H1 (cell line): ENCODE results near the gene SCARB1. TPM values are rescaled to one million over a fixed set of nuclear protein-coding genes. Genes with fewer than 3 reads are reported as not detected.

Experiments
- CTCF ChIA-PET: fragments of 300-600 bp; sonication (Branson Sonifier 250); formaldehyde crosslinking; loops from one replicate; lab custom pipeline; 2021; ENCODE audit not compliant: partially characterized antibody; lab: Charles Lee
- POLR2A ChIA-PET: fragments of 300-600 bp; sonication (Branson Sonifier 250); formaldehyde crosslinking; loops from one replicate; lab custom pipeline; 2021; ENCODE audit warnings: inconsistent platforms; ENCODE audit not compliant: partially characterized antibody; lab: Charles Lee
- DNase-seq, 2 experiments: peaks; one replicate each; pipeline versions ENCODE4 v3.0.0 to v3.0.0-alpha.2; 2010 to 2022; ENCODE audit warnings: low spot score in 2 of 2, low read depth in 1 of 2, mixed read lengths in 1 of 2
- FAIRE-seq: peaks from 2 replicates; lab custom pipeline; 2011; peaks lifted over from hg19 to GRCh38; lab: Jason Lieb, UNC
- H2AFZ ChIP-seq: 2 replicates; pipeline ENCODE4 v1.8.1; 2012; ENCODE audit warnings: low read length, inconsistent platforms
- H2AK5ac ChIP-seq: 2 replicates; pipeline ENCODE4 v1.6.1; 2013; ENCODE audit warnings: low read depth, low read length
- H2BK120ac ChIP-seq: replicated peaks from 2 replicates; pipeline ENCODE3; 2013; ENCODE audit warnings: low read depth, low read length, inconsistent platforms
- H2BK12ac ChIP-seq: 2 replicates; pipeline ENCODE4 v1.6.1; 2013; ENCODE audit warnings: low read depth, low read length
- H2BK15ac ChIP-seq: 2 replicates; pipeline ENCODE4 v1.6.1; 2013; ENCODE audit warnings: low read length
- H2BK20ac ChIP-seq: 2 replicates; pipeline ENCODE4 v1.6.1; 2013; ENCODE audit warnings: low read length
- H2BK5ac ChIP-seq: 2 replicates; pipeline ENCODE4 v1.6.1; 2013; ENCODE audit warnings: low read depth, low read length
- H3K14ac ChIP-seq: 2 replicates; pipeline ENCODE4 v1.6.1; 2013; ENCODE audit warnings: inconsistent platforms; ENCODE audit not compliant: insufficient read length
- H3K18ac ChIP-seq: 2 replicates; pipeline ENCODE4 v1.6.1; 2013; ENCODE audit warnings: low read length; ENCODE audit errors: extremely low read depth
- H3K23ac ChIP-seq: 2 replicates; pipeline ENCODE4 v1.6.1; 2013; ENCODE audit warnings: inconsistent platforms; ENCODE audit not compliant: insufficient read length
- H3K23me2 ChIP-seq: 2 replicates; pipeline ENCODE4 v1.6.1; 2013; ENCODE audit warnings: low read depth, low read length
- H3K27ac ChIP-seq: 2 replicates; pipeline ENCODE4 v1.6.1; 2011; ENCODE audit warnings: low read depth, low read length, inconsistent platforms
- H3K27me3 ChIP-seq, 4 experiments: replicated peaks in 1 of 4; 1 replicate in 1 of 4; 2 replicates in 3 of 4; pipeline versions ENCODE4 v1.6.1 to v1.8.1; 2011 to 2013; ENCODE audit warnings: low read length in 3 of 4, mild to moderate bottlenecking in 3 of 4, inconsistent platforms in 2 of 4, mixed read lengths in 2 of 4, moderate library complexity in 1 of 4; ENCODE audit not compliant: control insufficient read depth in 3 of 4, insufficient read depth in 3 of 4; ENCODE audit errors: extremely low read depth in 1 of 4
- H3K36me3 ChIP-seq, 4 experiments: 2 replicates each; pipeline versions ENCODE4 v1.6.1 to v1.8.1; 2011 to 2013; ENCODE audit warnings: mild to moderate bottlenecking in 4 of 4, low read length in 3 of 4, moderate library complexity in 2 of 4, control low read depth in 1 of 4, inconsistent platforms in 1 of 4; ENCODE audit not compliant: insufficient read depth in 4 of 4, control insufficient read depth in 2 of 4
- H3K4ac ChIP-seq: replicated peaks from 2 replicates; pipeline ENCODE3; 2013; ENCODE audit warnings: low read length, low read depth, mixed read lengths, inconsistent platforms; ENCODE audit not compliant: insufficient read length
- H3K4me1 ChIP-seq, 4 experiments: replicated peaks in 1 of 4; 1 replicate in 1 of 4; 2 replicates in 3 of 4; pipeline versions ENCODE4 v1.6.1 to v1.8.1; 2011 to 2013; ENCODE audit warnings: low read length in 3 of 4, inconsistent platforms in 2 of 4, mixed read lengths in 1 of 4; ENCODE audit not compliant: insufficient read depth in 4 of 4, control insufficient read depth in 3 of 4
- H3K4me2 ChIP-seq, 2 experiments: 2 replicates each; pipeline versions ENCODE4 v1.6.1 to v1.8.1; 2011 to 2013; ENCODE audit warnings: low read depth in 2 of 2, low read length in 2 of 2, control low read depth in 1 of 2, inconsistent platforms in 1 of 2, mild to moderate bottlenecking in 1 of 2; ENCODE audit not compliant: insufficient read depth in 1 of 2
- H3K4me3 ChIP-seq, 4 experiments: fragments of 200-600, 300-600 bp in 1 of 4; sonication (generic), shearing (Covaris generic), sonication (Bioruptor Twin) in 1 of 4; 2 replicates each; pipeline versions ENCODE4 v1.5.1 to v1.8.1; 2011 to 2016; ENCODE audit warnings: low read length in 4 of 4, low read depth in 3 of 4, control low read depth in 2 of 4, inconsistent platforms in 2 of 4, mild to moderate bottlenecking in 2 of 4, mixed read lengths in 1 of 4, moderate library complexity in 1 of 4; ENCODE audit not compliant: insufficient read depth in 2 of 4; ENCODE audit errors: extremely low read depth in 1 of 4
- H3K56ac ChIP-seq: replicated peaks from 2 replicates; pipeline ENCODE3; 2013; ENCODE audit warnings: low read depth, mild to moderate bottlenecking, mixed read lengths, low read length, inconsistent platforms; ENCODE audit not compliant: insufficient read length
- H3K79me1 ChIP-seq: 2 replicates; pipeline ENCODE4 v1.6.1; 2013; ENCODE audit warnings: low read depth, low read length, control low read depth
- H3K79me2 ChIP-seq, 2 experiments: 2 replicates each; pipeline versions ENCODE4 v1.6.1 to v1.8.1; 2012 to 2013; ENCODE audit warnings: low read length in 2 of 2, mild to moderate bottlenecking in 2 of 2, inconsistent platforms in 1 of 2; ENCODE audit not compliant: insufficient read depth in 2 of 2, control insufficient read depth in 1 of 2
- H3K9ac ChIP-seq, 4 experiments: replicated peaks in 1 of 4; 1 replicate in 1 of 4; 2 replicates in 3 of 4; pipeline versions ENCODE4 v1.6.1 to v1.8.1; 2011 to 2013; ENCODE audit warnings: low read depth in 3 of 4, low read length in 3 of 4, control low read depth in 2 of 4, mild to moderate bottlenecking in 2 of 4, moderate library complexity in 2 of 4, inconsistent platforms in 1 of 4; ENCODE audit errors: extremely low read depth in 1 of 4
- H3K9me3 ChIP-seq, 2 experiments: 2 replicates each; pipeline versions ENCODE4 v1.6.1 to v1.8.1; 2012 to 2013; ENCODE audit warnings: mild to moderate bottlenecking in 2 of 2, moderate library complexity in 2 of 2, control low read depth in 1 of 2, inconsistent platforms in 1 of 2, low read depth in 1 of 2, low read length in 1 of 2, mixed read lengths in 1 of 2; ENCODE audit not compliant: insufficient read depth in 2 of 2
- H4K20me1 ChIP-seq, 2 experiments: replicated peaks in 1 of 2; 2 replicates each; pipeline versions ENCODE3 to v1.8.1; 2011 to 2013; ENCODE audit warnings: inconsistent platforms in 2 of 2, low read length in 2 of 2, mild to moderate bottlenecking in 1 of 2; ENCODE audit not compliant: insufficient read depth in 2 of 2, control insufficient read depth in 1 of 2
- H4K5ac ChIP-seq: 2 replicates; pipeline ENCODE4 v1.6.1; 2013; ENCODE audit warnings: low read length, low read depth, mixed read lengths, inconsistent platforms; ENCODE audit not compliant: insufficient read length
- H4K8ac ChIP-seq: 2 replicates; pipeline ENCODE4 v1.8.0; 2013; ENCODE audit warnings: mild to moderate bottlenecking, moderate library complexity, low read length, inconsistent platforms; ENCODE audit not compliant: insufficient read depth; ENCODE audit errors: extremely low read depth
- H4K91ac ChIP-seq: replicated peaks from 2 replicates; pipeline ENCODE3; 2013; ENCODE audit warnings: low read length, mixed read lengths, inconsistent platforms; ENCODE audit not compliant: insufficient read length
- BCL11A ChIP-seq, 2 experiments: IDR thresholded peaks; one replicate each; pipeline ENCODE4 v1.6.1; 2011; ENCODE audit warnings: low read depth in 2 of 2, low read length in 2 of 2, mild to moderate bottlenecking in 2 of 2
- HDAC2 ChIP-seq, 2 experiments: fragments of 300-600 bp in 1 of 2; sonication (generic) in 1 of 2; IDR thresholded peaks; 2 replicates each; pipeline ENCODE4 v1.6.1; 2011 to 2012; ENCODE audit warnings: low read depth in 2 of 2, low read length in 2 of 2, mild to moderate bottlenecking in 2 of 2, moderate library complexity in 2 of 2, borderline replicate concordance in 1 of 2, inconsistent platforms in 1 of 2
- JUN ChIP-seq: IDR thresholded peaks from 2 replicates; pipeline ENCODE4 v1.6.1; 2011; ENCODE audit warnings: low read depth, mild to moderate bottlenecking, improper control_type of control experiment, low read length
- JUND ChIP-seq: IDR thresholded peaks from 2 replicates; pipeline ENCODE4 v1.6.1; 2011; ENCODE audit warnings: mild to moderate bottlenecking, improper control_type of control experiment, low read length
- KDM5A ChIP-seq: fragments of 200-600 bp; IDR thresholded peaks from 2 replicates; pipeline ENCODE4 v1.7.1; 2012; ENCODE audit warnings: mild to moderate bottlenecking, low read length, inconsistent platforms, mixed read lengths
- NRF1 ChIP-seq: IDR thresholded peaks from 2 replicates; pipeline ENCODE4 v1.6.1; 2011; ENCODE audit warnings: mild to moderate bottlenecking, low read depth, low read length, improper control_type of control experiment
- PHF8 ChIP-seq: fragments of 200-600 bp; sonication (generic); conservative IDR thresholded peaks from 2 replicates; pipeline ENCODE4 v1.7.1; 2012; ENCODE audit warnings: low read depth, mild to moderate bottlenecking, inconsistent platforms, low read length, moderate library complexity
- RFX5 ChIP-seq: IDR thresholded peaks from 2 replicates; pipeline ENCODE4 v1.6.1; 2011; ENCODE audit warnings: low read depth, low read length, improper control_type of control experiment, borderline replicate concordance
- TAF7 ChIP-seq: optimal IDR thresholded peaks from 2 replicates; pipeline ENCODE3; 2011; ENCODE audit warnings: low read depth, mild to moderate bottlenecking, inconsistent platforms, low read length, moderate library complexity, borderline replicate concordance
- WGBS, 2 experiments: shearing (Covaris generic) in 1 of 2; methylation state at CpG; one replicate each; pipeline versions ENCODE4 v1.1.6 to v1.1.7; 2013 to 2015; ENCODE audit warnings: low lambda C conversion rate in 2 of 2, mixed read lengths in 2 of 2, inconsistent platforms in 1 of 2, low coverage in 1 of 2, missing lambda C conversion rate in 1 of 2; ENCODE audit not compliant: insufficient replicate concordance in 2 of 2, insufficient coverage in 1 of 2, insufficient read length in 1 of 2; ENCODE audit errors: extremely low coverage in 1 of 2, missing lambda C conversion rate in 1 of 2; 5-methylcytosine and 5-hydroxymethylcytosine counted together
- polyA plus RNA-seq, 7 experiments: library from polyadenylated mRNA; depleted of rRNA in 3 of 7; stranded (reverse) in 5 of 7; unstranded in 2 of 7; fragments of >200 nt in 5 of 7; fragments of 200-250 nt in 2 of 7; gene quantifications; 1 replicate in 5 of 7; 2 replicates in 1 of 7; 4 replicates in 1 of 7; pipeline versions ENCODE4 v1.2.1 to v1.2.3, GENCODE V29; 2011 to 2013; ENCODE audit warnings: missing spikeins in 2 of 7, mixed read lengths in 2 of 7
- total RNA-seq: library from RNA; stranded (reverse); fragmentation: NEBNext Ultra II Directional; extraction: Animal tissue kit (Norgen Biotek cat#: 25700); gene quantifications from 2 replicates; pipeline ENCODE4 v1.2.1, GENCODE V29; 2021

The SCARB1 gene
- total and polyA plus RNA-seq, 2 of the 8 experiments (the other 6 are each of a cell fraction or from before 2014, with no cell fraction given) = 45.3 to 57.1 TPM

DNA sequence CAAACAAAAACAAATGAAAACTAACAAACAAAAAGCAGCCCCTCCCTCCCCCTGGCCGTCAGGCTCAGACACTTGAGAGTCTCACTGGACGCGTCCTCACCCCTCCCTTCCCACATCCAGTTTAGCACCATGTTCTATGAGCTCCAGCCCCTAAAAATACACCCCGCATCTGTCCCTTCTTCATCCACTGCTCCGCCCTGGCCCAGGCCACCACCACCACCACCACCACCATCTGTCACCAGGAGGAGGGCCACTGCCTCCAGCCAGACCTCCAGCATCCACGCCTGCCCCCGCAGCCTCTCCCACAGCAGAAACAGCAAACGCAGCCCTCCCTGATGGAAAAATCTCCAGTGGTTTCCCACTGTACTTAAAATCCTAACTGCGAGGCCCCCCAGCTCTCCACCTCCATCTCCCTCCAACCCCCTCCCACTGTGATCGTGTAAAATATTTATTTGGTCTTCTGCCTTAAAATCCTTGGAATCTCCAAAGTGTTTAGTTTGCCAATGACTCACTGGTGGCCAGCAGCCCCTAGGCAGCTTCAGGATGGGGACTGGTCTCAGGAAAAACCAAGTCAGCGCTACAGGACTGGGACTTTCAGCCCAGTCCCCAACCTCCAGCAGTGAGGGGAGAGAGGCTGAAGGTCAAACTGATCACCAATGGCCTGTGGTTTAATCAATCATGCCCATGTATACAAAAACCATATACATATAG is 95.1 kb downstream of the SCARB1 start:
- H4K91ac ChIP-seq = no peak overlapping the region
- no peaks in the 10 kb centered on the region for H3K23me2 ChIP-seq
- H3K4ac ChIP-seq = no peak overlapping the region
- H2BK12ac ChIP-seq = no peak overlapping the region
- H2AK5ac ChIP-seq = no peak overlapping the region
- no peak overlapping the region for H2BK15ac ChIP-seq
- H2BK120ac ChIP-seq = no peak overlapping the region
- H2BK20ac ChIP-seq = no peak overlapping the region
- H3K36me3 ChIP-seq = no peaks in the 10 kb centered on the region
- H3K27ac ChIP-seq = no peak overlapping the region
- 85% methylated on average over 11 of the region's 11 CpGs; no CpG with 5 or more reads in 1 of the 2 experiments for WGBS, 2 experiments
- H3K9ac ChIP-seq = no peak overlapping the region
- FAIRE-seq (no peak), DNase-seq (no peak)
- no peak for TF ChIP-seq PHF8
- TF ChIP-seq NRF1 = no peak
- TF ChIP-seq KDM5A = no peak
- no peak for TF ChIP-seq JUND
- TF ChIP-seq TAF7 = no peak
- TF ChIP-seq BCL11A (IDR thresholded peaks at IDR 0.05; ENCODE audit: low read depth in 2 of 2, low read length in 2 of 2) = no peak
- no peak for TF ChIP-seq HDAC2 (IDR thresholded peaks at IDR 0.05; ENCODE audit: borderline replicate concordance in 1 of 2, low read depth in 2 of 2, low read length in 2 of 2)
- TF ChIP-seq RFX5 = no peak
- TF ChIP-seq JUN = no peak
- no peak overlapping the region for H2BK5ac ChIP-seq
- peaks cover 0 to 5% (median 0%) of the 10 kb centered on the region in 4 experiments; a peak in 2 of 7 replicates for H3K27me3 ChIP-seq
- no peak overlapping the region for H4K8ac ChIP-seq
- H3K4me3 ChIP-seq = no peak overlapping the region
- H4K20me1 ChIP-seq = no peaks in the 10 kb centered on the region
- no peaks in the 10 kb centered on the region for H3K79me1 ChIP-seq
- H3K79me2 ChIP-seq = no peaks in the 10 kb centered on the region
- H3K23ac ChIP-seq = no peak overlapping the region
- no peak overlapping the region for H2AFZ ChIP-seq
- peaks cover 8 to 14% of the 10 kb centered on the region in 2 experiments; a peak in 3 of 4 replicates for H3K9me3 ChIP-seq
- H3K18ac ChIP-seq = no peak overlapping the region
- no peak overlapping the region for H3K14ac ChIP-seq
- H4K5ac ChIP-seq = no peak overlapping the region
- ChIA-PET CTCF (interaction anchor here (0.7 to 9.3 kb wide), 14 partner anchors 10 to 447 kb away, joined by 3 to 159 read pairs (median 3); no protein-coding TSS in a partner anchor), POLR2A (no interaction called here)
- peaks cover 0 to 7% (median 1%) of the 10 kb centered on the region in 4 experiments; a peak in 5 of 7 replicates for H3K4me1 ChIP-seq
- H3K4me2 ChIP-seq = no peak overlapping the region
- no peak overlapping the region for H3K56ac ChIP-seq
